ENCODE measurements around the gene KRTAP5-5.
"Not testable (repeated sequence)": the region's sequence is repeated elsewhere in the genome, so short reads cannot be mapped to it uniquely, and the experiment has no call there.

- TF ChIP-seq POLR2A, CTCF (IDR thresholded peaks at IDR 0.05): not testable (repeated sequence)
These were observed 40.9 kb downstream of the KRTAP5-5 start for GRCh38 chr11:1670457-1670856.

Measured in right lobe of liver (tissue), 4 donors.